Stimulated activated naive CD4-positive, alpha-beta T cell treated with Interleukin-2 at 50 U/mL for 16 hours (primary cell): Measurements from ENCODE around the gene PIK3R6.
A peak's percentile ranks its signal among the peaks of the same experiment; 100 is the strongest.

Experiments
- DNase-seq: peaks from one replicate; lab custom pipeline; 2025; lab: John Stamatoyannopoulos, UW

Gene PIK3R6

GRCh38 chr17:8867361-8867981, at the start of gene PIK3R6:
PIK3R6 (minus strand) TSS chr17:8867674; CDS start chr17:8849794, 17,880 bp downstream.
- no peak for DNase-seq

GRCh38 chr17:8916466-8916865, 49.0 kb upstream of the PIK3R6 start:
- no peak for DNase-seq

GRCh38 chr17:8914554-8914953, 47.1 kb upstream of the PIK3R6 start:
- no peak for DNase-seq

- DNase-seq, result no peak
Measured at GRCh38 chr17:8913879-8914278, 46.4 kb upstream of the PIK3R6 start.

- DNase-seq, result no peak
Measured at GRCh38 chr17:8913091-8913490, 45.6 kb upstream of the PIK3R6 start.

GRCh38 chr17:8912084-8912981, 44.9 kb upstream of the PIK3R6 start:
- no peak for DNase-seq

GRCh38 chr17:8910969-8911604, 43.6 kb upstream of the PIK3R6 start:
- no peak for DNase-seq

GRCh38 chr17:8909586-8910270, 42.3 kb upstream of the PIK3R6 start:
- no peak for DNase-seq

GRCh38 chr17:8905331-8905730, 37.9 kb upstream of the PIK3R6 start:
- DNase-seq, result no peak

GRCh38 chr17:8904686-8905085, 37.2 kb upstream of the PIK3R6 start:
- no peak for DNase-seq

GRCh38 chr17:8904201-8904600, 36.7 kb upstream of the PIK3R6 start:
- no peak for DNase-seq

GRCh38 chr17:8900626-8901585, 33.4 kb upstream of the PIK3R6 start:
- DNase-seq, result no peak

GRCh38 chr17:8900207-8900606, 32.7 kb upstream of the PIK3R6 start:
- DNase-seq, result no peak

- no peak for DNase-seq
Measured at GRCh38 chr17:8898636-8899035, 31.2 kb upstream of the PIK3R6 start.

GRCh38 chr17:8898126-8898525, 30.7 kb upstream of the PIK3R6 start:
- no peak for DNase-seq

- no peak for DNase-seq
Measured at GRCh38 chr17:8896641-8897635, 29.5 kb upstream of the PIK3R6 start.

GRCh38 chr17:8896087-8896486, 28.6 kb upstream of the PIK3R6 start:
- DNase-seq, result no peak

GRCh38 chr17:8894673-8895578, 27.5 kb upstream of the PIK3R6 start:
- DNase-seq, result peak; percentile 17

GRCh38 chr17:8894202-8894671, 26.8 kb upstream of the PIK3R6 start:
- DNase-seq, result no peak
